Immature natural killer cell (primary cell): ENCODE data around the gene TOP1. TPM values are rescaled to one million over a fixed set of nuclear protein-coding genes. Genes with fewer than 3 reads are reported as not detected.

Experiments used
- DNase-seq, 3 donors: peaks; one replicate each; pipeline ENCODE4 v3.0.0; 2022; ENCODE audit warnings: mixed read lengths in 1 of 3
- H3K27ac Mint-ChIP-seq, 6 donors: one replicate each; pipeline ENCODE4 v1.8.0; 2020; ENCODE audit warnings: mixed read lengths in 6 of 6, mild to moderate bottlenecking in 5 of 6, inconsistent platforms in 4 of 6, moderate library complexity in 3 of 6
- H3K27me3 Mint-ChIP-seq, 3 donors: one replicate each; pipeline ENCODE4 v1.8.0; 2020 to 2021; ENCODE audit warnings: low read depth in 3 of 3, mild to moderate bottlenecking in 3 of 3, mixed read lengths in 3 of 3, moderate library complexity in 3 of 3, inconsistent platforms in 1 of 3
- H3K36me3 Mint-ChIP-seq, 3 donors: one replicate each; pipeline ENCODE4 v1.8.0; 2020; ENCODE audit warnings: mixed read lengths in 3 of 3, inconsistent platforms in 2 of 3, mild to moderate bottlenecking in 2 of 3
- H3K4me1 Mint-ChIP-seq, 2 donors: one replicate each; pipeline ENCODE4 v1.8.0; 2020; ENCODE audit warnings: inconsistent platforms in 2 of 2, mild to moderate bottlenecking in 2 of 2, mixed read lengths in 2 of 2, moderate library complexity in 1 of 2
- H3K4me3 Mint-ChIP-seq, 5 donors: one replicate each; pipeline ENCODE4 v1.8.0; 2020; ENCODE audit warnings: mild to moderate bottlenecking in 5 of 5, mixed read lengths in 5 of 5, inconsistent platforms in 3 of 5, moderate library complexity in 3 of 5
- H3K9me3 Mint-ChIP-seq, 6 donors: one replicate each; pipeline ENCODE4 v1.8.0; 2020; ENCODE audit warnings: mild to moderate bottlenecking in 6 of 6, mixed read lengths in 6 of 6, inconsistent platforms in 4 of 6, moderate library complexity in 3 of 6
- polyA plus RNA-seq, 3 donors: library from polyadenylated mRNA; unstranded; fragments of 300-500 nt; fragmentation: Illumina TruSeq; gene quantifications; one replicate each; pipeline ENCODE4 v1.2.3, GENCODE V29; 2021

TOP1 gene
- polyA plus RNA-seq, 3 donors from 2014 or later, result 5.0 to 16.0 (median 5.3) TPM

DNA sequence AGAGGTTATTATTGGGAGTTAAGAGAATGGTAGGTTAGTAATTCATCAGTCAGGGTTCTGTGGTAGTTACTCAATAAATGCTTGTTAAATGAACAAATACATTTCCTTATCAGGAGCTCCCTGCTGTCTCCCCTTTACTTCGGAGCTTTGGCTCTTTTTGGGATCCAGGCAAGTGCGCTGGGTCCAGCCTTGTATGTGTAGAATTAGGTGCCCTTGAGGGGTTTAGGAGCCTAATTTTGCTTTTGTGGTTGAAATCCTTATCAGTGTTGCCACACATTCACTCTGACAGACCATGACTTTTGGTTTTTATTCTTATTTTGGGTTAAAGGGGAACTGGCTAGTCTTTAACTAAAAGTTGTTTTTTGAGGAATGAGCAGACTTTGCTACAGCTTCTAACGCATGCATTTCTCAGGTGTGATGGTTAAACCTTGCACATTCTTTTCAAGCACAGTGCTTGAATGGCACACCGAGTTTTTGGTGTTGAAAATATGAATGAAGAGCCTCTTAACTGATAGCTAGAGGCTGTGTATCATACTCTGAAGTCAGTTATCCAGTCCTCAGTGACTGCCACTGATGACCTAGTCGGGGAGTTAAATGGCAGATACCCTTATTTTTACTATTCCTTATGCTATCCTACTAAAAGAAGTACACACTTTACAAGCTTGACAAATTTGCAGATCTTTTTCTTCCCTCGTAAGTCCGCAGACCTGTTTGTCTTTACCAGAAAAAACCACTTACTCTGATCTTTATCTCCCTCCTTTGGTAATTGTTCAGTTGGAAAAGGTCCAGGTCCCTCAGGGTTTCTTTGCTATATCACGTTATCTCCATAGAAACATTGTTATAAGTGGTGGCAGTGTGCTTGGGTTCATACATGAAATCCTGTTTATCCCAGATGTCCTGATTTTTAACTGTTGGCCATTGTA is 58.0 kb downstream of the TOP1 start:
- Mint-ChIP-seq H3K27ac (peak overlapping the region in 5 of 6 donors; percentile 0 to 55 (median 9)), H3K4me1 (peaks cover 4 to 15% of the 10 kb centered on the region in 2 donors), H3K36me3 (peaks cover 32 to 58% (median 35%) of the 10 kb centered on the region in 3 donors), H3K4me3 (no peak overlapping the region), H3K27me3 (no peaks in the 10 kb centered on the region), H3K9me3 (no peaks in the 10 kb centered on the region)
- no peak for DNase-seq

DNA sequence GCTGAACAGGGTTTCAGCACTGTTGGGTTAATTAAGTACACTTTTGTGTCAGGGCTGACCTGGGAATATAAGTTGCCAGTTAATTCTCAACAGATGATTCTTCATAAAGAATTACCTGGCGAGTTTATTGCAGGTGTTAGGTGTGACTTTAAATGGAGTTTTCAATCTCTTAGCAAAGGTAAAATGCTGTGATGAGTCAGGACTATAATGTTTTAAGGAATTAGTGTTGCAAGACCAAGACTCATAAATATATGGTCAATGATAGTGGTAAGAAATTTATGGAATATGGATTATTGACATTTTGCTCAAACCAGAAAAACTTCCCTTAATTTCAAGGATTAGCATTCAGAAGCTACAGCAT is 58.7 kb downstream of the TOP1 start:
- no peaks in the 10 kb centered on the region for H3K9me3 Mint-ChIP-seq
- H3K27me3 Mint-ChIP-seq, result no peaks in the 10 kb centered on the region
- peaks cover 32 to 59% (median 36%) of the 10 kb centered on the region in 3 donors for H3K36me3 Mint-ChIP-seq
- H3K4me3 Mint-ChIP-seq, result no peak overlapping the region
- peaks cover 4 to 11% of the 10 kb centered on the region in 2 donors for H3K4me1 Mint-ChIP-seq
- no peak for DNase-seq
- H3K27ac Mint-ChIP-seq, result peak overlapping the region in 2 of 6 donors; percentile 4 to 55

DNA sequence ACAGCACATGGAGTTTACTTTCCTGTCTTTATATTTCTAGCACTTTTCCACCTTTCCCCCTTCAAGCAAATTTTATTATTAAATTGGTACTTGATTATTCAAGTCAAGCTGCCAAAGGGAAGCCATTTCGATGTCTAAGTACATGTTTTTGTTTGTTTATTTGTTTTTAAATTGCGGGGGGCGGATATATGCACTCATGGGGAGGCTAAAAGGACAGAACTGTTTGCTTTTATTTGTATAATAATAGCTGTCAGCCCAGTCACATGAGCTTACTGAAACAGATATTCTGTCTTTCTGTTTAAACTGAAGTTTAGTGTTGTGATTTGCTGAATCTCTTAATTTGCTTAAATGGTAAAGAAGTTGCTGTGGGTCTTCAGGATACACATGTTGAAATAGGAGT is 59.2 kb downstream of the TOP1 start:
- peaks cover 28 to 61% (median 36%) of the 10 kb centered on the region in 3 donors for H3K36me3 Mint-ChIP-seq
- peaks cover 4 to 11% of the 10 kb centered on the region in 2 donors for H3K4me1 Mint-ChIP-seq
- no peak for DNase-seq
- H3K4me3 Mint-ChIP-seq, result no peak overlapping the region
- H3K9me3 Mint-ChIP-seq, result no peaks in the 10 kb centered on the region
- no peaks in the 10 kb centered on the region for H3K27me3 Mint-ChIP-seq
- H3K27ac Mint-ChIP-seq, result peak overlapping the region in 1 of 6 donors; percentile 57

DNA sequence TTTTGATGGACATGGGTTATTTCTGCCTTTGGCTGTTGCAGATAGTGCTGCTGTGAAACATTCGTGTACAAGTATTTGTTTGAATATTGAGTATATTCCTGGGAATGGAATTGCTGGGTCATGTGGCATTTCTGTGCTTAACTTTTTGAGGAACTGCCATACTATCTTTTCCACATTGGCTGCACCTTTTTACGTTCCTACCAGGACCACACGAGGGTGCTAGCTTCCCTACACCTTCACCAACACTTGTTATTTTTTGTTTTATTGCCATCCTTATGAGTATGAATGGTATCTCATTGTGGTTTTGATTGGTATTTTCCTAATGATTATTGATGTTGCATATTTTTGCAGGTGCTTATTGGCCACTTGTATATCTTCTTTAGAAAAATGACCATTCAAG is 60.9 kb downstream of the TOP1 start:
- peaks cover 4 to 11% of the 10 kb centered on the region in 2 donors for H3K4me1 Mint-ChIP-seq
- H3K27me3 Mint-ChIP-seq, result no peaks in the 10 kb centered on the region
- no peak overlapping the region for H3K27ac Mint-ChIP-seq
- no peak overlapping the region for H3K4me3 Mint-ChIP-seq
- H3K36me3 Mint-ChIP-seq, result peaks cover 19 to 46% (median 22%) of the 10 kb centered on the region in 3 donors
- DNase-seq, result no peak
- no peaks in the 10 kb centered on the region for H3K9me3 Mint-ChIP-seq

DNA sequence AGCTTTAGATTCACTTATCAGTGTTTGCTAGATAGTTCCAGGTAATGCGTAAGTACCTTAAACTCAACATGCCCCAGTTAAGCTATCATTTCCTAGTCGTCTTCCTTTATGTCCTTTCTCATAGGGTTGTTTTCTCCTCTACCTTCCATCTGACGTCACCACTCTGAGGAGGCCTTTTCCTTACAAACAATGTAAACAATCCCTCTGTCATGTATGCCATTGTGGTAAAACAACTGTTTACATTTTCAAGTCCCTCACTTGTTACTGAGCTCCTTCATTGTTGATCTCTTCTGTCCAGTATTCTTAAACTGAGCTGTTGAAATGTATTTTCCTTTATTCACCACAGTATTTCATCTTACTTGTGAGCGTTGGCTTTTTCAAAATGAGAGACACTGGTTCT is 63.3 kb downstream of the TOP1 start:
- DNase-seq, result no peak
- H3K4me3 Mint-ChIP-seq, result no peak overlapping the region
- H3K9me3 Mint-ChIP-seq, result no peaks in the 10 kb centered on the region
- H3K36me3 Mint-ChIP-seq, result peaks cover 11 to 40% (median 11%) of the 10 kb centered on the region in 3 donors
- H3K27ac Mint-ChIP-seq, result peak overlapping the region in 1 of 6 donors; percentile 51
- peaks cover 0 to 4% (median 0%) of the 10 kb centered on the region in 3 donors for H3K27me3 Mint-ChIP-seq
- peaks cover 2 to 9% of the 10 kb centered on the region in 2 donors for H3K4me1 Mint-ChIP-seq

DNA sequence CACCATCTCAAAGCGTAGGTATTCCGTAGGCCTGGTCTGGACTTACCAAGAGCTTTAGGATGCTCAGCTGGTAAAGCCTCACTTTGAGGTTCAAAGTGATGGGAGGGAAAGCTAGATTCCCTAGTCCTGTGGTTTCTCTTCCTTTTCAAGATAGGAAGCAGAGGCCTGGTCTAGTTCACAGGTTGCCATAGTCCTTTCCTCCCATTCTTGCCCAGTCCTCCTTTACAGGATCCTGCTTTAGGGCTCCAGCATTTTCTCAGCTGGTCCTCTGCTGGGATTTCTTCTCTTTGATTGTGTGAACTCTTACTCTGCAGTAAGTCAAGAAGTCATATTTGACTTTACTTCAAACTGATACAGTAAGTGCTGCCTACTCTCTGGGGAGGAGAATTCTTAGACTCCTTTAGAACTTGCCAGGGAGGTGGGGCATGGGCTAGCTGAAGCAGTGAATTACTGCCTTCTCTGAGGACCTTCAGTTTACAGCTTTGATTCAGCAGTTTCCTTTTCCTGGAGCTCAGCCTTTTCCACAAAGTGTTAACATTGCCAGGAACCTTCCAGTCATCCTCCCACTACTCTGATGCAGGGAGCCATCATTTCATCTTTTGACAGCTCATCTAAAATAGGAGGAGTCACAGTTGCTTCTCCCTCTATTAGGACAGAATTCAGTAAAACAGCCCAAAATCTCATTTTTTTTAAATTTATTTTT is 65.9 kb downstream of the TOP1 start:
- Mint-ChIP-seq H3K36me3 (peaks cover 10 to 51% (median 29%) of the 10 kb centered on the region in 3 donors), H3K27ac (peak overlapping the region in 3 of 6 donors; percentile 34 to 77 (median 36)), H3K4me3 (no peak overlapping the region), H3K9me3 (no peaks in the 10 kb centered on the region), H3K4me1 (peaks cover 0 to 5% of the 10 kb centered on the region in 2 donors), H3K27me3 (peaks cover 0 to 4% (median 0%) of the 10 kb centered on the region in 3 donors)
- no peak for DNase-seq

DNA sequence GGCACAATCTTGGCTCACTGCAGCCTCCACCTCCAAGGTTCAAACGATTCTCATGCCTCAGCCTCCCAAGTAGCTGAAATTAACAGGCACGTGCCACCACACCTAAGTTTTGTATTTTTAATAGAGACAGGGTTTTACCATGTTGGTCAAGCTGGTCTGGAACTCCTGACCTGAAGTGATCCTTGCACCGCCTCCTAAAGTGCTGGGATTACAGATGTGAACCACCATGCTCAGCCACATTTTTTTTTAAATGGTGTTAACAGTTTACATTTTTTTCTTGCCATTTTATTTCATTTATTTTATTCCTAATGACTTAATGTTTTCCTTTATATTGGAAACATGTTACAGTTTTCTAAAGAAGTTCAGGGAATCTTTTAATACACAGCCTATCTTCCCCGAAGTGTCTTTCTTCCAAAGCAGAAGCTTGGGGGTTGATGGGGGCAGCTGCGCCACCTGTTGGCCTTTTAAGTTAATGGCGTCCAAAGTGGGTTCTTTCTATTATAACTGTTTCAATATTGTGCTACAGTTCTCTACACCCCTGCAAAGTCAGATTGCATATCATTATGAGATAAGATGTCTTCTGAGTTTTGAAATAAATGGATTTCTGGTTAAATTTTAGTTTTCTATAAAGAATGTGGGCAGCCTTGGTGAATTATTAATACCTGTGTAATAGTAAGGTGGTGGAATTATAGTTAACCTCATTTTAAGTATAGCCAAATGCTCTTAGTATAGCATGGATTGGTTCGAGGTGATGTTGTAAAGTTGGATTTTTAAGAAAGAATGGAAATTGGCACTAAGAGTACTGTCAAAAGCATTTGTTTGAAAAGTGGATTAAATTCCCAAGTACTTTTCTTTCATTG is 66.7 kb downstream of the TOP1 start:
- peak; percentile 48 to 54 (median 52) for DNase-seq
- peaks cover 0 to 4% (median 0%) of the 10 kb centered on the region in 3 donors for H3K27me3 Mint-ChIP-seq
- H3K9me3 Mint-ChIP-seq, result no peaks in the 10 kb centered on the region
- no peak overlapping the region for H3K4me3 Mint-ChIP-seq
- H3K4me1 Mint-ChIP-seq, result peaks cover 0 to 5% of the 10 kb centered on the region in 2 donors
- H3K36me3 Mint-ChIP-seq, result peaks cover 18 to 56% (median 37%) of the 10 kb centered on the region in 3 donors
- H3K27ac Mint-ChIP-seq, result peak overlapping the region in 1 of 6 donors; percentile 56

DNA sequence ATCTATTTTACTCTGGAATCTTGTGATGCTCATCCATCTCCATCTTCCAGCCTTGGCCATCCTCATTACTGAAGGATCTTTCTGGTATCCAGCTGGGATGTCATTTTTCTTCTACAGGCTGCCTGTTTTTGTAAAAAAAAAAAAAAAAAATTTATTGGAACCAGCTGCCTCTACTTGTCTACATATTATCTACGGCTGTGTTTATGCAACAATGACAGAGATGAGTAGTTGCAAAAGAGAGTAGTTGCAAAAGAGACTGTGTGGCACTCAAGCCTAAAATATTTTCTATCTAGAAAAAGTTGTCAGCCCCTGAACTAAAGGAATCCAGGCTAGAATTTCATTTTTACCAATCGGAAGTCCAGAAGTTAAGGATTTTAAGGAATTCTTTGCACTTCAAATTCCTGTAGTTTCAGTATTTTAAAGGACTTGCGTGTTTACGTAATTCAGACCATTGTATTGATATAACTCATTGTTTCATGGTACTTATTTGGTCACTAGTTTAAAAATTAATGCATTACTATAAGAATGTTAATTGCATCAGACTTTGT is 70.2 kb downstream of the TOP1 start:
- Mint-ChIP-seq H3K36me3 (peaks cover 29 to 68% (median 48%) of the 10 kb centered on the region in 3 donors), H3K27me3 (peaks cover 0 to 4% (median 0%) of the 10 kb centered on the region in 3 donors), H3K4me1 (peaks cover 0 to 11% of the 10 kb centered on the region in 2 donors), H3K9me3 (no peaks in the 10 kb centered on the region), H3K4me3 (no peak overlapping the region), H3K27ac (no peak overlapping the region)
- DNase-seq, result no peak

DNA sequence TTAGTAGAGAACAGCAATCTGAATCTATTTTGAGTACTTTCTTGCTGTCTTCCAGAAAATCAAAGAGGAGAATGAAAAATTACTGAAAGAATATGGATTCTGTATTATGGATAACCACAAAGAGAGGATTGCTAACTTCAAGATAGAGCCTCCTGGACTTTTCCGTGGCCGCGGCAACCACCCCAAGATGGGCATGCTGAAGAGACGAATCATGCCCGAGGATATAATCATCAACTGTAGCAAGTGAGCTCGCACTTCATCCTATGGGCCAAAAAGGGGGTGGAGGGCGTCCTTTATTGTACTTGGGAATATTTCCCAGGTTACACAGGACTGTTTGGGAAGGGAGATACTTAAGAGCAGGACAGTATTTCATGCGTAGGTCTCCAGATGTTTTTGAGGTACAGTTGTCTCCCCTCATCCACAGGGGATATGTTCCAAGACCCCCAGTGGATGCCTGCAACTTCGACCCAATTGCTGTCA is 71.4 kb downstream of the TOP1 start:
- peaks cover 0 to 11% of the 10 kb centered on the region in 2 donors for H3K4me1 Mint-ChIP-seq
- no peak for DNase-seq
- H3K4me3 Mint-ChIP-seq, result no peak overlapping the region
- peaks cover 33 to 76% (median 58%) of the 10 kb centered on the region in 3 donors for H3K36me3 Mint-ChIP-seq
- H3K27me3 Mint-ChIP-seq, result peaks cover 0 to 2% (median 0%) of the 10 kb centered on the region in 3 donors
- H3K27ac Mint-ChIP-seq, result peak overlapping the region in 1 of 6 donors; percentile 22
- no peaks in the 10 kb centered on the region for H3K9me3 Mint-ChIP-seq

DNA sequence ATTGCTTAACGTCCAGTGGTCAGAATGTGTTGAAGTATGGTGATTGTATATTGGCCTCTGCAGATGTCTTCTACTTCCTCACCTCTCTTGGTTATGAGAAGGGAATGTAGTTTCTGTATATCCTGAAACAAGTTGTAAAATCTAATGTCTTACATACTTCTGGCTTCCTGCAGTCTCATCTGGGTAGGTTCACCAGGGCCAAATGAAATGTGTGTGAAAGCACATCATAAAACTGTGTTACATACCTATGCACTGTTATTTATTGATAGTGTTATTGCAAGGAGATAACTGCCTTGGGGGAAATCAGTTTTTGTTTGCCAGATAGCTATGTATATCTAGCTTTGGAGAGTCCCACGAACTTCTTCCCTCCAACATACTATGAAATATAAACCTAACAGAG is 73.0 kb downstream of the TOP1 start:
- Mint-ChIP-seq H3K27ac (no peak overlapping the region), H3K9me3 (no peaks in the 10 kb centered on the region), H3K4me3 (no peak overlapping the region), H3K36me3 (peaks cover 33 to 73% (median 58%) of the 10 kb centered on the region in 3 donors), H3K4me1 (peaks cover 0 to 6% of the 10 kb centered on the region in 2 donors), H3K27me3 (peaks cover 0 to 2% (median 0%) of the 10 kb centered on the region in 3 donors)
- no peak for DNase-seq

DNA sequence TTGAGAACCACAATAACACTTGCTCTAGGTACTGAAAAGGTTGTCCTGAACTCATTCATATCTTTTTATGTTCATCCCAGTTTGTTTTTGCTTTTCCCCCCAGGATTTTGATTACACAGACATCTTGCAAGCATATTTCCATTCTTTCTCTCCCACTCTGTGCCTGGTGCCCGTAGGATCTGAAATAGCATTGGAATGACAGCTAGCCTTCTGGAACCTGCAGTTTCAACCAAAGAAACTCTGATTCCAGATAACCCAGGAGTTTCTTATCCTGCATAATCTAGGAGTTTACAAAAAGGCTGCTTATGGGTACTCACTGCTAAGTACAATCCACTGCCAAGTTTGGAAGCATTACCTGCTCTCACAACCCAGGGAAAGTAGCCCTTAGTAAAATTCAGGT is 79.9 kb downstream of the TOP1 start:
- Mint-ChIP-seq H3K27me3 (peaks cover 0 to 2% (median 0%) of the 10 kb centered on the region in 3 donors), H3K9me3 (no peaks in the 10 kb centered on the region), H3K27ac (no peak overlapping the region), H3K4me3 (no peak overlapping the region), H3K36me3 (peaks cover 16 to 38% (median 18%) of the 10 kb centered on the region in 3 donors), H3K4me1 (no peaks in the 10 kb centered on the region)
- DNase-seq, result no peak

DNA sequence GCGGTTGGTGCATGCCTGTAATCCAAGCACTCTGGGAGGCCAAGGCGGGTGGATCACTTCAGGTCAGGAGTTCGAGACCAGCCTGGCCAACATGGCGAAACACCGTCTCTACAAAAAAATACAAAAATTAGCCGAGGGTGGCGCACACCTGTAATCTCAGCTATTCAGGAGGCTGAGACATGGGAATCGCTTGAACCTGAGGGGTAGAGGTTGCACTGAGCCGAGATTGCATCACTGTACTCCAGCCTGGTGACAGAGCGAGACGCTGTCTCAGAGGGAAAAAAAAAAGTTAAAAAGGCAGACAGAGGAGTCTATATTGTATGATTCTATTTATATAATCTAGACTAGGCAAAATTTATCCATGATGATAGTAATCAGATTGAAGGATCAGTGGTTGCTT is 81.4 kb downstream of the TOP1 start:
- Mint-ChIP-seq H3K4me3 (no peak overlapping the region), H3K36me3 (peaks cover 12 to 34% (median 19%) of the 10 kb centered on the region in 3 donors), H3K27ac (no peak overlapping the region), H3K4me1 (no peaks in the 10 kb centered on the region), H3K9me3 (no peaks in the 10 kb centered on the region), H3K27me3 (peaks cover 0 to 2% (median 0%) of the 10 kb centered on the region in 3 donors)
- DNase-seq, result no peak
